Measurements from ENCODE around the gene DAZL. TPM values are rescaled to one million over a fixed set of nuclear protein-coding genes. Genes with fewer than 3 reads are reported as not detected.

DAZL gene
- total RNA-seq, 2 donors from 2014 or later = not detected

DNA sequence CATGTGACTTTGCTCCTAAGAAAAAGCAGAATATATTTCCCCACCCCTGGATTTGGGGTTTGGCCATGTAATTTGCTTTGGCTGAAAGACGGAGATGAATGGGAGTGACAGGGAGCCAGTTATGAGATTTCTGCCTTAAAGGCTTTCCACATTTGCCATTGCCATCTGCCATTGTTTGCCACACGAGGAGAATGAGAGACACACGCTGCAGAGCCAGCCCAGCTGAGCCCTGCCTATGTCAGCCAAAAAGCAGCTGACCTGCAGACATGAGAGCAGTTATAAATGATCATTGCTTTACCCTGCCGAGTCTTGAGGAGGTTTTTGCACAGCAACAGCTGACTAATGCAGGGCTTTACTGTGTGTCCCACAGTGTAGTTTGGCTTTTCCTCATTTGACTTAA, 51.1 kb downstream of the DAZL start:
- no peak for TF ChIP-seq POLR2A (IDR thresholded peaks at IDR 0.05)
- TF ChIP-seq, protein P1, sequence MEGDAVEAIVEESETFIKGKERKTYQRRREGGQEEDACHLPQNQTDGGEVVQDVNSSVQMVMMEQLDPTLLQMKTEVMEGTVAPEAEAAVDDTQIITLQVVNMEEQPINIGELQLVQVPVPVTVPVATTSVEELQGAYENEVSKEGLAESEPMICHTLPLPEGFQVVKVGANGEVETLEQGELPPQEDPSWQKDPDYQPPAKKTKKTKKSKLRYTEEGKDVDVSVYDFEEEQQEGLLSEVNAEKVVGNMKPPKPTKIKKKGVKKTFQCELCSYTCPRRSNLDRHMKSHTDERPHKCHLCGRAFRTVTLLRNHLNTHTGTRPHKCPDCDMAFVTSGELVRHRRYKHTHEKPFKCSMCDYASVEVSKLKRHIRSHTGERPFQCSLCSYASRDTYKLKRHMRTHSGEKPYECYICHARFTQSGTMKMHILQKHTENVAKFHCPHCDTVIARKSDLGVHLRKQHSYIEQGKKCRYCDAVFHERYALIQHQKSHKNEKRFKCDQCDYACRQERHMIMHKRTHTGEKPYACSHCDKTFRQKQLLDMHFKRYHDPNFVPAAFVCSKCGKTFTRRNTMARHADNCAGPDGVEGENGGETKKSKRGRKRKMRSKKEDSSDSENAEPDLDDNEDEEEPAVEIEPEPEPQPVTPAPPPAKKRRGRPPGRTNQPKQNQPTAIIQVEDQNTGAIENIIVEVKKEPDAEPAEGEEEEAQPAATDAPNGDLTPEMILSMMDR (IDR thresholded peaks at IDR 0.05) = no peak
- 73 to 76% methylated on average over 4 of the region's 4 CpGs for WGBS, 2 donors
- no peak overlapping the region for H3K27ac ChIP-seq
- no peaks in the 10 kb centered on the region for H3K36me3 ChIP-seq (replicated peaks in 1 of 2; ENCODE audit: insufficient read depth in 1 of 2, low read depth in 2 of 2)
- no peaks in the 10 kb centered on the region for H3K27me3 ChIP-seq
- intact Hi-C loops (cut with DNase I) = loop anchor here (5.0 kb wide), 1 partner anchor 262 kb away; no protein-coding TSS in a partner anchor
- H3K4me1 ChIP-seq = no peaks in the 10 kb centered on the region
- no peak for ATAC-seq
- DNase-seq = no peak
- no peaks in the 10 kb centered on the region for H3K9me3 ChIP-seq
- H3K4me3 ChIP-seq = no peak overlapping the region

DNA sequence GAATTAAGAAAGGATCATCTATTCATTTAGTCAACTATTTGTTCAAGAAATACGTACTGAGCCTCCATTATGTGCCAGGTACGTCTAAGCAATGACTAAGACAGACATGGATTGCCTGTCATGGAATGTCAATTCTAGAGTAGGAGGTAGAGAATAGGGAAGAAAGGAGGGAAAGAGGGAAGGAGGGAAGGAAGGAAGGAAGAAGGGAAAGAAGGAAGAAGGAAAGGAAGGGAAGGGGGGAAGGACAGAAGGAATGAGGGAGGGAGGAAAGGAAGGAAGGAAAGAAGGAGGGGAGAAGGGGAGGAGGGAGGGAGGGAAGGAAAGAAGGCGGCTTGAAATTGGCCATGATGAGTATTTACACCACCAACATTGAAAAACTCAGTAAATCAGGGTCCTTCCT, 52.5 kb downstream of the DAZL start:
- Histone ChIP-seq H3K36me3 (replicated peaks in 1 of 2; ENCODE audit: insufficient read depth in 1 of 2, low read depth in 2 of 2) (no peaks in the 10 kb centered on the region), H3K27ac (no peak overlapping the region), H3K4me1 (no peaks in the 10 kb centered on the region), H3K9me3 (no peaks in the 10 kb centered on the region), H3K4me3 (no peak overlapping the region), H3K27me3 (no peaks in the 10 kb centered on the region)
- intact Hi-C loops (cut with DNase I) = loop anchor here (5.0 kb wide), 1 partner anchor 260 kb away; no protein-coding TSS in a partner anchor
- WGBS, 2 donors = 54 to 60% methylated on average over 3 of the region's 3 CpGs
- no peak for ATAC-seq
- no peak for DNase-seq
- TF ChIP-seq, protein P1 (IDR thresholded peaks at IDR 0.05) = no peak
- no peak for TF ChIP-seq POLR2A (IDR thresholded peaks at IDR 0.05)

- Histone ChIP-seq H3K27ac (no peak overlapping the region), H3K9me3 (no peaks in the 10 kb centered on the region), H3K4me3 (no peak overlapping the region), H3K36me3 (replicated peaks in 1 of 2; ENCODE audit: insufficient read depth in 1 of 2, low read depth in 2 of 2) (no peaks in the 10 kb centered on the region), H3K4me1 (no peaks in the 10 kb centered on the region), H3K27me3 (no peaks in the 10 kb centered on the region)
- no peak for ATAC-seq
- intact Hi-C loops (cut with DNase I) = loop anchor here (5.0 kb wide), 1 partner anchor 259 kb away; no protein-coding TSS in a partner anchor
- DNase-seq = no peak
- WGBS, 2 donors = 75 to 84% methylated on average over 4 of the region's 4 CpGs
- TF ChIP-seq POLR2A (IDR thresholded peaks at IDR 0.05) = no peak
- TF ChIP-seq, protein P1 (IDR thresholded peaks at IDR 0.05) = no peak
Observed at GRCh38 chr3:16551342-16551976, 53.8 kb downstream of the DAZL start.

GRCh38 chr3:16550676-16551341, 54.4 kb downstream of the DAZL start:
- Histone ChIP-seq H3K36me3 (replicated peaks in 1 of 2; ENCODE audit: insufficient read depth in 1 of 2, low read depth in 2 of 2) (no peaks in the 10 kb centered on the region), H3K27me3 (no peaks in the 10 kb centered on the region), H3K9me3 (no peaks in the 10 kb centered on the region), H3K4me3 (no peak overlapping the region), H3K27ac (no peak overlapping the region), H3K4me1 (no peaks in the 10 kb centered on the region)
- 15% methylated on average over 7 of the region's 7 CpGs for whole genome bisulfite sequencing, 2 donors
- no peak for TF ChIP-seq POLR2A (IDR thresholded peaks at IDR 0.05)
- TF ChIP-seq, protein P1 (IDR thresholded peaks at IDR 0.05) = peak; percentile 53 to 93 (median 89)
- DNase-seq (peak; percentile 71 to 81 (median 74)), ATAC-seq (peak; percentile 90)
- intact Hi-C loops (cut with DNase I) = loop anchor here (5.0 kb wide), 1 partner anchor 259 kb away; no protein-coding TSS in a partner anchor

Measured in body of pancreas (tissue), 4 donors.